B cell (primary cell): ENCODE data around the gene DIS3L2.

ENCODE experiments used
- EZH2 ChIP-seq: IDR thresholded peaks from 2 replicates; pipeline ENCODE4 v1.6.1; 2012; ENCODE audit warnings: borderline replicate concordance, low read depth, mild to moderate bottlenecking, moderate library complexity, low read length; ENCODE audit not compliant: insufficient read depth, poor library complexity, severe bottlenecking
- TF ChIP-seq, protein P1 (sequence below): fragments of 200-600 bp; IDR thresholded peaks from one replicate; pipeline ENCODE4 v1.8.0; 2022; ENCODE audit warnings: antibody characterized with exemption, mild to moderate bottlenecking

DNA sequence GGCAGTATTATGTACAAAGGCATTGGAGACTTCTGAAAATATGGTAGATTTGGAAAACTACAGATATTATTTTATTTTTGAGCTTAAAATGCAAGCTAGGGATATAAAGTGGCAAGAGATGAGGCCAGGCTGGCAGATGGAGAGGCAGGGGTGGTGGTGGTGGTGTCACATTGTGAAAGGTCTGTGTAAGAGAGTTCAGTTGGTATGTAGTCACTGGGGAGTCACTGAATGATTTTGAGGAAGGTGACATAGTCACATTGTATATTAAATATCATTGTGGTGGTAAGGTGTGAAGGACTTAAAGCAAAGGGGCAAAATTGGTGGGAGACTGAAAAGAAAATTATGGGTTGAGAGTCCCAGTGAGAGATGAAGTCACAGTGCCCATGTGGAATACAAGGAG lies 82.5 kb downstream of the DIS3L2 start:
- TF ChIP-seq, protein P1, sequence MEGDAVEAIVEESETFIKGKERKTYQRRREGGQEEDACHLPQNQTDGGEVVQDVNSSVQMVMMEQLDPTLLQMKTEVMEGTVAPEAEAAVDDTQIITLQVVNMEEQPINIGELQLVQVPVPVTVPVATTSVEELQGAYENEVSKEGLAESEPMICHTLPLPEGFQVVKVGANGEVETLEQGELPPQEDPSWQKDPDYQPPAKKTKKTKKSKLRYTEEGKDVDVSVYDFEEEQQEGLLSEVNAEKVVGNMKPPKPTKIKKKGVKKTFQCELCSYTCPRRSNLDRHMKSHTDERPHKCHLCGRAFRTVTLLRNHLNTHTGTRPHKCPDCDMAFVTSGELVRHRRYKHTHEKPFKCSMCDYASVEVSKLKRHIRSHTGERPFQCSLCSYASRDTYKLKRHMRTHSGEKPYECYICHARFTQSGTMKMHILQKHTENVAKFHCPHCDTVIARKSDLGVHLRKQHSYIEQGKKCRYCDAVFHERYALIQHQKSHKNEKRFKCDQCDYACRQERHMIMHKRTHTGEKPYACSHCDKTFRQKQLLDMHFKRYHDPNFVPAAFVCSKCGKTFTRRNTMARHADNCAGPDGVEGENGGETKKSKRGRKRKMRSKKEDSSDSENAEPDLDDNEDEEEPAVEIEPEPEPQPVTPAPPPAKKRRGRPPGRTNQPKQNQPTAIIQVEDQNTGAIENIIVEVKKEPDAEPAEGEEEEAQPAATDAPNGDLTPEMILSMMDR = no peak
- no peak for TF ChIP-seq EZH2
